Brain (organoid and tissue), 1 donor: Measurements from ENCODE around the gene MRPL50. TPM values are rescaled to one million over a fixed set of nuclear protein-coding genes. Genes with fewer than 3 reads are reported as not detected.

Experiments used
- polyA plus RNA-seq: library from polyadenylated mRNA; stranded (reverse); fragments of 350-450 nt; fragmentation: Illumina TruSeq; extraction: RNeasy Lipid Tissue Mini Kit (QIAGEN cat#74804); gene quantifications from one replicate; pipeline ENCODE4 v1.2.3, GENCODE V29; 2015; ENCODE audit warnings: low read depth, low replicate concordance; ENCODE audit not compliant: insufficient read depth

MRPL50 gene
- polyA plus RNA-seq, 1 donor from 2014 or later = 8.3 TPM

Other genes with a start within 250 kb of the MRPL50 start
- gene BAAT, start 13.6 kb downstream of the MRPL50 start, polyA plus RNA-seq = 0.19 TPM
- 14.4 TPM for gene ZNF189, start 233 bp upstream of the MRPL50 start, polyA plus RNA-seq
- 0.66 TPM for gene ALDOB, start 37.2 kb upstream of the MRPL50 start, polyA plus RNA-seq
- gene RNF20, start 135.2 kb upstream of the MRPL50 start, polyA plus RNA-seq = 47.5 TPM
- not detected for gene PPP3R2, start 196.4 kb upstream of the MRPL50 start, polyA plus RNA-seq